ENCODE data around the gene COPS7A.

Gene COPS7A

GRCh38 chr12:6723607-6724408 lies at the start of gene COPS7A:
Gene COPS7A, plus strand, starts transcription at chr12:6724046. Its CDS starts 611 bp downstream, at chr12:6724657.
- peak; percentile 98 for DNase-seq

- DNase-seq = no peak
Measured at GRCh38 chr12:6676962-6677361, 46.9 kb upstream of the COPS7A start.

- peak; percentile 70 for DNase-seq
Measured at GRCh38 chr12:6684609-6685008, 39.2 kb upstream of the COPS7A start.

- no peak for DNase-seq
Measured at GRCh38 chr12:6685814-6686213, 38.0 kb upstream of the COPS7A start.

- peak; percentile 81 for DNase-seq
Measured at GRCh38 chr12:6688543-6688998, 35.3 kb upstream of the COPS7A start.

GRCh38 chr12:6688999-6689882 lies 34.6 kb upstream of the COPS7A start, which contains the start of gene ZNF384:
Gene ZNF384, minus strand, starts transcription at chr12:6689375. Its CDS starts 9,855 bp downstream, at chr12:6679520.
- peak; percentile 98 for DNase-seq

GRCh38 chr12:6691473-6691872 lies 32.4 kb upstream of the COPS7A start:
- no peak for DNase-seq

GRCh38 chr12:6692888-6693287 lies 31.0 kb upstream of the COPS7A start:
- no peak for DNase-seq

GRCh38 chr12:6693832-6694355 lies 30.0 kb upstream of the COPS7A start:
- DNase-seq = no peak

GRCh38 chr12:6694701-6695100 lies 29.1 kb upstream of the COPS7A start:
- DNase-seq = no peak

GRCh38 chr12:6695313-6696045 lies 28.4 kb upstream of the COPS7A start:
- no peak for DNase-seq

- DNase-seq = no peak
Measured at GRCh38 chr12:6696690-6697583, 26.9 kb upstream of the COPS7A start.

- DNase-seq = peak; percentile 44
Measured at GRCh38 chr12:6697584-6698351, 26.1 kb upstream of the COPS7A start.

- DNase-seq = peak; percentile 41
Measured at GRCh38 chr12:6698352-6699046, 25.3 kb upstream of the COPS7A start.

- DNase-seq = peak; percentile 9
Measured at GRCh38 chr12:6699259-6699988, 24.4 kb upstream of the COPS7A start.

GRCh38 chr12:6699989-6700645 lies 23.7 kb upstream of the COPS7A start:
- DNase-seq = peak; percentile 67

GRCh38 chr12:6700646-6701051 lies 23.2 kb upstream of the COPS7A start, which contains the start of gene PIANP:
Gene PIANP, minus strand, starts transcription at chr12:6700815. Its CDS starts 2,754 bp downstream, at chr12:6698061.
- DNase-seq = peak; percentile 80

- DNase-seq = no peak
Measured at GRCh38 chr12:6701078-6701768, 22.6 kb upstream of the COPS7A start.

Data from activated effector memory CD4-positive, alpha-beta T cell treated with anti-CD3 and anti-CD28 coated beads, Interleukin-2, amount 50 U/mL, for 16 hours (primary cell).